ENCODE results near the gene ADAMTSL5.

GRCh38 chr19:1481224-1481892 lies 31.5 kb downstream of the ADAMTSL5 start:
- no peak for TF ChIP-seq CTCF (IDR thresholded peaks at IDR 0.05)
- no peak for TF ChIP-seq POLR2AphosphoS5 (IDR thresholded peaks at IDR 0.05)

Data from suprapubic skin (tissue), 3 donors.